GM18508 (cell line): ENCODE measurements around the gene OR1K1.

ENCODE experiments used
- ATAC-seq: cut with Tn5 transposase; IDR thresholded peaks from one replicate; pipeline ENCODE4 v1.9.1; 2021; ENCODE audit warnings: moderate number of reproducible peaks; ENCODE audit not compliant: insufficient read depth, unreplicated experiment

The OR1K1 gene

DNA sequence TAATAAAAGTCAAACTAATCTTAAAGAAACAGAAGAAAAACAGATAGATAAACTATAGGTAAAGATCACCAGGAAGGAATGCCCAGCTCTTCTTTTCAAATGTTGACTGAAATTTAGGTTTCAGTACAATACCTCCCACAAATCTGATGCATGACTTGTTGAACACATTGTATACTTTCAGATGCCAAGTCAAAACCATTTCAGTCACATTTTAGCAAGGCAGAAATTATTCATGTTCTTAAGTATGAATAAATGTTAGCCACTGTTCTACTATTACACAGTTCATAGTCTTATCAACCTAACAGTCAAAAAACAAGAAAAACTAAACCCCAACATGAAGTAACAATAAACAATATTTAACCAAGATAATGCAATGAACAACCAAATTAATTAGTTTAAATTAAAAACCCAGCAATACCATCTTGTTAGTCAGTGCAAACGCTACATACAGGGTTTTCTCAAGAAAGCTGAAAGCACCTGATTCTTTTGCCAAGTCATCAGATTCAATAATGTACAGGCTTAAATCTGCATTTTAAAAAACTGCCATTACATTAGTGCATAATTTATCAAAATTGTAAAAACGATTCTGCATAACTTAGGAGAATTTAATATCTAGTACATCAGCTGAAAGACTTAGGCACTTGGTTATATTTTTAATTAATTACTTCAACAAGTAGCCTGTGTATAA is 48.5 kb downstream of the OR1K1 start:
- ATAC-seq = no peak
